ENCODE data around the gene HCFC2. TPM values are rescaled to one million over a fixed set of nuclear protein-coding genes. Genes with fewer than 3 reads are reported as not detected.

The HCFC2 gene
- total and polyA plus RNA-seq, 4 donors: 5.8 to 17.4 (median 9.9) TPM

DNA sequence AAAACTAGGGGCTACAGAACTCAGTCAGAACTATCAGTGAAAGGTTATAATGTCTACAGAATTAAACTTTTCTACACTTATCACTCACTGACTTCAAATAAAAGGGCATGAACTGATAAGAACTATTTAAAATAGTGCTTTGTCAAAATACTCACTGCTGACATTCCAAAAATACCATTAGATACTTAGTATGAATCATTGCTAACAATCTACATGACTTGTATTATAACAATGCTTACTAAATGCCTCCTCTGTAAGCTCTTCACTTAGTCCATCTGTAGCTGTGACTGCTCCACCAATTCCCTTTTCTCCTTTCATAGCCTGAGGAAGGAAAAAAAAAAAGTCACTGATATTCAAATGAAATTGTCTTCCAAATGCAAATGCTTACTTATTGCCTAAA is 56.7 kb downstream of the HCFC2 start:
- Histone ChIP-seq H3K9me3 (ENCODE audit: control insufficient read depth in 4 of 4, low read length in 3 of 4) (no peaks in the 10 kb centered on the region), H3K27ac (ENCODE audit: low read depth in 1 of 2, low read length in 2 of 2) (no peak overlapping the region), H3K9ac (ENCODE audit: low read depth in 1 of 2, low read length in 2 of 2) (no peak overlapping the region), H3K36me3 (ENCODE audit: control insufficient read depth in 4 of 4, insufficient read depth in 3 of 4, low read depth in 1 of 4, low read length in 3 of 4) (peaks cover 3 to 29% (median 21%) of the 10 kb centered on the region in 4 donors), H3K27me3 (ENCODE audit: control insufficient read depth in 4 of 4, insufficient read depth in 4 of 4, low read length in 3 of 4) (no peaks in the 10 kb centered on the region), H3K4me3 (ENCODE audit: low read depth in 1 of 3, low read length in 3 of 3) (no peak overlapping the region), H3K4me1 (ENCODE audit: control insufficient read depth in 4 of 4, insufficient read depth in 4 of 4, low read length in 3 of 4) (peaks cover 0 to 12% (median 3%) of the 10 kb centered on the region in 4 donors)
- DNase-seq (ENCODE audit: low spot score): no peak
- TF ChIP-seq RAD21 (IDR thresholded peaks at IDR 0.05) (no peak), RXRA (IDR thresholded peaks at IDR 0.05) (no peak)

DNA sequence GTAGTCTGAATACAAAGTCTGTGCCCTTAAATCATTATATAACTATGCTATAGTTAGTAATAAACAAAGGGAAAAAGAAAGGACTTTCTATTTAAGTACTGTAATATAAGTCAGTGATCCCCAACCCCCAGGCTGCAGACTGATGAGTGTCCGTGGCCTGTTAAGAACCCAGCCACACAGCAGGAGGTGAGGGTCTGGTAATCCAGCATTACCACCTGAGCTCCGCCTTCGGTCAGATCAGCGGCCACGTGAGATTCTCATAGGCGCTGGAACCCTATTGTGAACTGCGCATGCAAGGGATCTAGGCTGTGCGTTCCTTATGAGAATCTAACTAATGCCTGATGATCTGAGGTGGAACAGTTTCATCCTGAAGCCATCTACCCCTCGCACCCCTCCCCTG is 58.0 kb downstream of the HCFC2 start:
- WGBS: 97% methylated on average over 9 of the region's 9 CpGs
- no peak overlapping the region for H3K27ac ChIP-seq (ENCODE audit: low read depth in 1 of 2, low read length in 2 of 2)
- no peak overlapping the region for H3K9ac ChIP-seq (ENCODE audit: low read depth in 1 of 2, low read length in 2 of 2)
- peaks cover 2 to 32% (median 21%) of the 10 kb centered on the region in 4 donors for H3K36me3 ChIP-seq (ENCODE audit: control insufficient read depth in 4 of 4, insufficient read depth in 3 of 4, low read depth in 1 of 4, low read length in 3 of 4)
- DNase-seq (ENCODE audit: low spot score): no peak
- H3K4me1 ChIP-seq (ENCODE audit: control insufficient read depth in 4 of 4, insufficient read depth in 4 of 4, low read length in 3 of 4): peaks cover 0 to 11% (median 3%) of the 10 kb centered on the region in 4 donors
- H3K27me3 ChIP-seq (ENCODE audit: control insufficient read depth in 4 of 4, insufficient read depth in 4 of 4, low read length in 3 of 4): no peaks in the 10 kb centered on the region
- no peak overlapping the region for H3K4me3 ChIP-seq (ENCODE audit: low read depth in 1 of 3, low read length in 3 of 3)
- no peaks in the 10 kb centered on the region for H3K9me3 ChIP-seq (ENCODE audit: control insufficient read depth in 4 of 4, low read length in 3 of 4)
- TF ChIP-seq, protein P1, sequence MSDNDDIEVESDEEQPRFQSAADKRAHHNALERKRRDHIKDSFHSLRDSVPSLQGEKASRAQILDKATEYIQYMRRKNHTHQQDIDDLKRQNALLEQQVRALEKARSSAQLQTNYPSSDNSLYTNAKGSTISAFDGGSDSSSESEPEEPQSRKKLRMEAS (IDR thresholded peaks at IDR 0.05): no peak
- no peak for TF ChIP-seq JUND (IDR thresholded peaks at IDR 0.05)
- TF ChIP-seq YY1 (IDR thresholded peaks at IDR 0.05): no peak
- TF ChIP-seq SP1 (IDR thresholded peaks at IDR 0.05): no peak
- TF ChIP-seq TAF1 (conservative IDR thresholded peaks at IDR 0.05): no peak
- no peak for TF ChIP-seq ZBTB33 (IDR thresholded peaks at IDR 0.05)
- TF ChIP-seq FOXA2 (IDR thresholded peaks at IDR 0.05): no peak
- TF ChIP-seq FOXA1 (IDR thresholded peaks at IDR 0.05): no peak
- no peak for TF ChIP-seq HNF4A (conservative IDR thresholded peaks at IDR 0.05)
- no peak for TF ChIP-seq NR2F2 (IDR thresholded peaks at IDR 0.05)
- no peak for TF ChIP-seq EGR1 (IDR thresholded peaks at IDR 0.05; ENCODE audit: low read depth in 2 of 2)

DNA sequence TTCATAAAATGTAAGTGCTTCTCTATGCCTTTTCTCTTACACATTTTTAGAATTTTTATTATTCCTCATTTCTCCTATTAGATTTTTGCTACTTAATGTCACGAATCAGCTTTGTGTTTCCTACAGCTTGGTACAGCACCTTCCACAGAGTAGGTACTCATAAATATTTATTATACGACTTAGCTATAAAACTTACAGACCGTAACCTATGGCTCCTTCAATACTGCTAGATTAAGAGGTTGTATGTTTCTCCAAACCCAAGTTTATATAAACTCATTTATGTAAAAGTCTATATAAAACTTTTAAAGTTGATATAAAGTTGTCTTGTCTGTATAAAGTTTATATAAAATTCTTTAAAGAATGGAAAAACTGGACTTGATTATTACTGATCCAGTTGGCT is 62.2 kb downstream of the HCFC2 start:
- H3K27ac ChIP-seq (ENCODE audit: low read depth in 1 of 2, low read length in 2 of 2): no peak overlapping the region
- TF ChIP-seq JUND (IDR thresholded peaks at IDR 0.05): no peak
- TF ChIP-seq RXRA (IDR thresholded peaks at IDR 0.05): no peak
- TF ChIP-seq TAF1 (conservative IDR thresholded peaks at IDR 0.05): no peak
- no peak for TF ChIP-seq RAD21 (IDR thresholded peaks at IDR 0.05)
- no peak for TF ChIP-seq GABPA (IDR thresholded peaks at IDR 0.05 in 1 of 2, conservative IDR thresholded peaks at IDR 0.05 in 1 of 2)
- TF ChIP-seq, protein P2, sequence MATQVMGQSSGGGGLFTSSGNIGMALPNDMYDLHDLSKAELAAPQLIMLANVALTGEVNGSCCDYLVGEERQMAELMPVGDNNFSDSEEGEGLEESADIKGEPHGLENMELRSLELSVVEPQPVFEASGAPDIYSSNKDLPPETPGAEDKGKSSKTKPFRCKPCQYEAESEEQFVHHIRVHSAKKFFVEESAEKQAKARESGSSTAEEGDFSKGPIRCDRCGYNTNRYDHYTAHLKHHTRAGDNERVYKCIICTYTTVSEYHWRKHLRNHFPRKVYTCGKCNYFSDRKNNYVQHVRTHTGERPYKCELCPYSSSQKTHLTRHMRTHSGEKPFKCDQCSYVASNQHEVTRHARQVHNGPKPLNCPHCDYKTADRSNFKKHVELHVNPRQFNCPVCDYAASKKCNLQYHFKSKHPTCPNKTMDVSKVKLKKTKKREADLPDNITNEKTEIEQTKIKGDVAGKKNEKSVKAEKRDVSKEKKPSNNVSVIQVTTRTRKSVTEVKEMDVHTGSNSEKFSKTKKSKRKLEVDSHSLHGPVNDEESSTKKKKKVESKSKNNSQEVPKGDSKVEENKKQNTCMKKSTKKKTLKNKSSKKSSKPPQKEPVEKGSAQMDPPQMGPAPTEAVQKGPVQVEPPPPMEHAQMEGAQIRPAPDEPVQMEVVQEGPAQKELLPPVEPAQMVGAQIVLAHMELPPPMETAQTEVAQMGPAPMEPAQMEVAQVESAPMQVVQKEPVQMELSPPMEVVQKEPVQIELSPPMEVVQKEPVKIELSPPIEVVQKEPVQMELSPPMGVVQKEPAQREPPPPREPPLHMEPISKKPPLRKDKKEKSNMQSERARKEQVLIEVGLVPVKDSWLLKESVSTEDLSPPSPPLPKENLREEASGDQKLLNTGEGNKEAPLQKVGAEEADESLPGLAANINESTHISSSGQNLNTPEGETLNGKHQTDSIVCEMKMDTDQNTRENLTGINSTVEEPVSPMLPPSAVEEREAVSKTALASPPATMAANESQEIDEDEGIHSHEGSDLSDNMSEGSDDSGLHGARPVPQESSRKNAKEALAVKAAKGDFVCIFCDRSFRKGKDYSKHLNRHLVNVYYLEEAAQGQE (IDR thresholded peaks at IDR 0.05): no peak
- no peak for TF ChIP-seq FOXA2 (IDR thresholded peaks at IDR 0.05)
- no peak for TF ChIP-seq SP1 (IDR thresholded peaks at IDR 0.05)
- 96% methylated on average over 3 of the region's 3 CpGs for WGBS
- H3K27me3 ChIP-seq (ENCODE audit: control insufficient read depth in 4 of 4, insufficient read depth in 4 of 4, low read length in 3 of 4): no peaks in the 10 kb centered on the region
- no peaks in the 10 kb centered on the region for H3K9me3 ChIP-seq (ENCODE audit: control insufficient read depth in 4 of 4, low read length in 3 of 4)
- H3K4me1 ChIP-seq (ENCODE audit: control insufficient read depth in 4 of 4, insufficient read depth in 4 of 4, low read length in 3 of 4): peaks cover 2 to 16% (median 9%) of the 10 kb centered on the region in 4 donors
- H3K4me3 ChIP-seq (ENCODE audit: low read depth in 1 of 3, low read length in 3 of 3): no peak overlapping the region
- peaks cover 1 to 29% (median 19%) of the 10 kb centered on the region in 4 donors for H3K36me3 ChIP-seq (ENCODE audit: control insufficient read depth in 4 of 4, insufficient read depth in 3 of 4, low read depth in 1 of 4, low read length in 3 of 4)
- H3K9ac ChIP-seq (ENCODE audit: low read depth in 1 of 2, low read length in 2 of 2): no peak overlapping the region
- no peak for DNase-seq (ENCODE audit: low spot score)

Measured in liver (tissue), 9 donors.